ENCODE results near the gene SGPP2. TPM values are rescaled to one million over a fixed set of nuclear protein-coding genes. Genes with fewer than 3 reads are reported as not detected.

The SGPP2 gene
- total RNA-seq, 1 donor from 2014 or later: 0.25 TPM

GRCh38 chr2:222499226-222499625 lies 74.9 kb downstream of the SGPP2 start:
- no peak for DNase-seq (ENCODE audit: low spot score in 2 of 2, unreplicated experiment in 2 of 2)
- TF ChIP-seq CTCF (IDR thresholded peaks at IDR 0.05; ENCODE audit: unreplicated experiment): no peak
- H3K27ac Mint-ChIP-seq: no peak overlapping the region
- H3K27me3 Mint-ChIP-seq (ENCODE audit: low read depth): peaks cover 4% of the 10 kb centered on the region
- no peaks in the 10 kb centered on the region for H3K9me3 Mint-ChIP-seq
- H3K36me3 Mint-ChIP-seq: no peaks in the 10 kb centered on the region
- peaks cover 14% of the 10 kb centered on the region for H3K4me1 Mint-ChIP-seq
- no peak overlapping the region for H3K4me3 Mint-ChIP-seq

GRCh38 chr2:222504191-222504590 lies 79.8 kb downstream of the SGPP2 start:
- Mint-ChIP-seq H3K27me3 (ENCODE audit: low read depth) (peaks cover 26% of the 10 kb centered on the region), H3K4me1 (peaks cover 1% of the 10 kb centered on the region), H3K36me3 (no peaks in the 10 kb centered on the region), H3K9me3 (no peaks in the 10 kb centered on the region), H3K4me3 (no peak overlapping the region), H3K27ac (no peak overlapping the region)
- DNase-seq (ENCODE audit: low spot score in 2 of 2, unreplicated experiment in 2 of 2): no peak
- TF ChIP-seq CTCF (IDR thresholded peaks at IDR 0.05; ENCODE audit: unreplicated experiment): no peak

GRCh38 chr2:222504719-222505118 lies 80.4 kb downstream of the SGPP2 start:
- DNase-seq (ENCODE audit: low spot score in 2 of 2, unreplicated experiment in 2 of 2): no peak
- H3K4me3 Mint-ChIP-seq: no peak overlapping the region
- peaks cover 27% of the 10 kb centered on the region for H3K27me3 Mint-ChIP-seq (ENCODE audit: low read depth)
- no peaks in the 10 kb centered on the region for H3K36me3 Mint-ChIP-seq
- no peaks in the 10 kb centered on the region for H3K4me1 Mint-ChIP-seq
- no peak for TF ChIP-seq CTCF (IDR thresholded peaks at IDR 0.05; ENCODE audit: unreplicated experiment)
- no peaks in the 10 kb centered on the region for H3K9me3 Mint-ChIP-seq
- H3K27ac Mint-ChIP-seq: no peak overlapping the region

GRCh38 chr2:222506230-222506935 lies 82.0 kb downstream of the SGPP2 start:
- no peak for TF ChIP-seq CTCF (IDR thresholded peaks at IDR 0.05; ENCODE audit: unreplicated experiment)
- H3K36me3 Mint-ChIP-seq: no peaks in the 10 kb centered on the region
- no peak overlapping the region for H3K4me3 Mint-ChIP-seq
- H3K9me3 Mint-ChIP-seq: no peaks in the 10 kb centered on the region
- H3K27me3 Mint-ChIP-seq (ENCODE audit: low read depth): peaks cover 37% of the 10 kb centered on the region
- no peak overlapping the region for H3K27ac Mint-ChIP-seq
- DNase-seq (ENCODE audit: low spot score in 2 of 2, unreplicated experiment in 2 of 2): no peak
- no peaks in the 10 kb centered on the region for H3K4me1 Mint-ChIP-seq

GRCh38 chr2:222514901-222515300 lies 90.6 kb downstream of the SGPP2 start:
- H3K9me3 Mint-ChIP-seq: peaks cover 22% of the 10 kb centered on the region
- no peak for DNase-seq (ENCODE audit: low spot score in 2 of 2, unreplicated experiment in 2 of 2)

More at GRCh38 chr2:222514901-222515300, 90.6 kb downstream of the SGPP2 start:
- Mint-ChIP-seq H3K27ac (no peak overlapping the region), H3K27me3 (ENCODE audit: low read depth) (peaks cover 13% of the 10 kb centered on the region), H3K4me3 (no peak overlapping the region), H3K4me1 (peaks cover 13% of the 10 kb centered on the region), H3K36me3 (no peaks in the 10 kb centered on the region)
- no peak for TF ChIP-seq CTCF (IDR thresholded peaks at IDR 0.05; ENCODE audit: unreplicated experiment)

All from mesothelial cell of epicardium (in vitro differentiated cells).